DOHH2 (cell line): Measurements from ENCODE around the gene IER5L.

ENCODE experiments used
- EZH2phosphoT487 ChIP-seq: fragments of 200-600 bp; sonication (generic); IDR thresholded peaks from 2 replicates; pipeline ENCODE4 v1.6.1; 2017; ENCODE audit warnings: borderline replicate concordance, mild to moderate bottlenecking, antibody characterized with exemption, low read length, moderate library complexity, mixed read lengths
- TF ChIP-seq, protein P1 (sequence below): fragments of 200-600 bp; sonication (generic); IDR thresholded peaks from one replicate; pipeline ENCODE4 v1.5.1; 2014; ENCODE audit warnings: antibody characterized with exemption, mild to moderate bottlenecking, low read depth, low read length; ENCODE audit not compliant: poor library complexity, severe bottlenecking

- TF ChIP-seq, protein P1, sequence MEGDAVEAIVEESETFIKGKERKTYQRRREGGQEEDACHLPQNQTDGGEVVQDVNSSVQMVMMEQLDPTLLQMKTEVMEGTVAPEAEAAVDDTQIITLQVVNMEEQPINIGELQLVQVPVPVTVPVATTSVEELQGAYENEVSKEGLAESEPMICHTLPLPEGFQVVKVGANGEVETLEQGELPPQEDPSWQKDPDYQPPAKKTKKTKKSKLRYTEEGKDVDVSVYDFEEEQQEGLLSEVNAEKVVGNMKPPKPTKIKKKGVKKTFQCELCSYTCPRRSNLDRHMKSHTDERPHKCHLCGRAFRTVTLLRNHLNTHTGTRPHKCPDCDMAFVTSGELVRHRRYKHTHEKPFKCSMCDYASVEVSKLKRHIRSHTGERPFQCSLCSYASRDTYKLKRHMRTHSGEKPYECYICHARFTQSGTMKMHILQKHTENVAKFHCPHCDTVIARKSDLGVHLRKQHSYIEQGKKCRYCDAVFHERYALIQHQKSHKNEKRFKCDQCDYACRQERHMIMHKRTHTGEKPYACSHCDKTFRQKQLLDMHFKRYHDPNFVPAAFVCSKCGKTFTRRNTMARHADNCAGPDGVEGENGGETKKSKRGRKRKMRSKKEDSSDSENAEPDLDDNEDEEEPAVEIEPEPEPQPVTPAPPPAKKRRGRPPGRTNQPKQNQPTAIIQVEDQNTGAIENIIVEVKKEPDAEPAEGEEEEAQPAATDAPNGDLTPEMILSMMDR = no peak
- no peak for TF ChIP-seq EZH2phosphoT487
These were observed 22.2 kb upstream of the IER5L start for GRCh38 chr9:129200255-129200654.
